Panc1 (cell line): ENCODE data around the gene PCNX2. TPM values are rescaled to one million over a fixed set of nuclear protein-coding genes. Genes with fewer than 3 reads are reported as not detected.

ENCODE experiments used
- ATAC-seq: fragments of 200-7000 bp; cut with Tn5 transposase; 2 replicates; pipeline ENCODE4 v1.9.1; 2020; ENCODE audit warnings: mild to moderate bottlenecking, moderate library complexity
- BruUV-seq: library from RNA; stranded (reverse); fragments of 400-500 nt; replicated peaks from 2 replicates; lab custom pipeline; 2021; lab: Mats Ljungman, UMichigan
- CTCF ChIA-PET: fragments of 300-600 bp; sonication (Branson Sonifier 250); formaldehyde crosslinking; loops from one replicate; lab custom pipeline; 2022; ENCODE audit warnings: antibody characterized with exemption; lab: Charles Lee
- POLR2A ChIA-PET: fragments of 300-600 bp; sonication (Branson Sonifier 250); formaldehyde crosslinking; loops from one replicate; lab custom pipeline; 2022; ENCODE audit warnings: antibody characterized with exemption; lab: Charles Lee
- DNase-seq: peaks from one replicate; pipeline ENCODE4 v3.0.0-alpha.2; 2010; ENCODE audit warnings: low read depth, low spot score
- H3K27ac ChIP-seq: 2 replicates; pipeline ENCODE4 v1.5.1; 2011; ENCODE audit warnings: mild to moderate bottlenecking, low read length, inconsistent platforms
- H3K27me3 ChIP-seq: fragments of 200-500 bp; sonication (Bioruptor generic); 2 replicates; pipeline ENCODE4 v1.6.0; 2014; ENCODE audit warnings: low read length, inconsistent platforms; ENCODE audit not compliant: control insufficient read depth, insufficient read depth
- H3K36me3 ChIP-seq: fragments of 200-500 bp; sonication (Bioruptor generic); 2 replicates; pipeline ENCODE4 v1.5.1; 2014; ENCODE audit warnings: inconsistent platforms, mild to moderate bottlenecking, low read length, moderate library complexity; ENCODE audit not compliant: control insufficient read depth, insufficient read depth
- H3K4me1 ChIP-seq: 2 replicates; pipeline ENCODE4 v1.5.1; 2011; ENCODE audit warnings: inconsistent platforms, mild to moderate bottlenecking, low read length, moderate library complexity; ENCODE audit not compliant: control insufficient read depth, insufficient read depth
- H3K4me3 ChIP-seq, 2 experiments: 2 replicates each; pipeline ENCODE4 v1.5.1; 2011 to 2012; ENCODE audit warnings: low read depth in 2 of 2, low read length in 2 of 2, mild to moderate bottlenecking in 2 of 2, inconsistent platforms in 1 of 2, moderate library complexity in 1 of 2
- H3K9me3 ChIP-seq: fragments of 200-500 bp; sonication (Bioruptor generic); 2 replicates; pipeline ENCODE4 v1.5.1; 2014; ENCODE audit warnings: low read depth, mild to moderate bottlenecking, inconsistent platforms, low read length, moderate library complexity; ENCODE audit not compliant: control insufficient read depth, insufficient read depth
- CTCF ChIP-seq: fragments of 450-650 bp; IDR thresholded peaks from 2 replicates; pipeline ENCODE4 v1.5.1; 2017; ENCODE audit warnings: mild to moderate bottlenecking
- POLR2AphosphoS5 ChIP-seq: IDR thresholded peaks from 2 replicates; pipeline ENCODE4 v1.6.1; 2012; ENCODE audit warnings: mild to moderate bottlenecking, low read depth, low read length, moderate library complexity
- REST ChIP-seq, 2 experiments: IDR thresholded peaks; 2 replicates each; pipeline ENCODE4 v1.6.1; 2011 to 2012; ENCODE audit warnings: low read depth in 2 of 2, control low read depth in 1 of 2, low read length in 1 of 2, mild to moderate bottlenecking in 1 of 2, moderate library complexity in 1 of 2; ENCODE audit not compliant: insufficient read depth in 1 of 2
- SIN3A ChIP-seq: IDR thresholded peaks from 2 replicates; pipeline ENCODE4 v1.6.1; 2012; ENCODE audit warnings: low read depth, mild to moderate bottlenecking, low read length, moderate library complexity, borderline replicate concordance; ENCODE audit not compliant: insufficient read depth
- TCF7L2 ChIP-seq: IDR thresholded peaks from 2 replicates; pipeline ENCODE4 v1.6.1; 2011; ENCODE audit warnings: mild to moderate bottlenecking, low read depth, low read length, inconsistent platforms
- in situ Hi-C: cut with HindIII; loops from 2 replicates; pipeline ENCODE4 v1.10.0; 2016; ENCODE audit warnings: low sequenced_read_pairs, low pct_unique_long_range_greater_than_20kb
- intact Hi-C: fragments of 100-400 bp; cut with micrococcal nuclease; formaldehyde crosslinking; loops from one replicate; pipeline ENCODE4 v1.10.0; 2022; ENCODE audit not compliant: unreplicated experiment
- total RNA-seq: library from RNA; stranded (reverse); gene quantifications from one replicate; pipeline ENCODE4 v1.2.1, GENCODE V29; 2021; ENCODE audit not compliant: unreplicated experiment

The PCNX2 gene
- total RNA-seq, 1 experiment from 2014 or later: 2.6 TPM

GRCh38 chr1:233331676-233332519 lies 36.4 kb upstream of the PCNX2 start:
- TF ChIP-seq TCF7L2: no peak
- TF ChIP-seq CTCF: no peak
- TF ChIP-seq POLR2AphosphoS5: no peak
- TF ChIP-seq SIN3A: no peak
- in situ Hi-C loops (no loop called here), intact Hi-C loops (no loop called here)
- TSS peak; percentile 47 for BruUV-seq
- no peaks in the 10 kb centered on the region; the same call in none of the 2 replicates for H3K4me1 ChIP-seq
- H3K27me3 ChIP-seq: peaks cover 2% of the 10 kb centered on the region
- peaks cover 4% of the 10 kb centered on the region; the same call in 1 of the 2 replicates for H3K36me3 ChIP-seq
- H3K27ac ChIP-seq: no peak overlapping the region
- ATAC-seq: no peak
- H3K4me3 ChIP-seq: no peak overlapping the region
- CTCF ChIA-PET: no interaction called here
- no peaks in the 10 kb centered on the region for H3K9me3 ChIP-seq
- POLR2A ChIA-PET: interaction anchor here (0.6 kb wide), 1 partner anchor 672 kb away, joined by 3 read pairs; no protein-coding TSS in a partner anchor
- no peak for DNase-seq

DNA sequence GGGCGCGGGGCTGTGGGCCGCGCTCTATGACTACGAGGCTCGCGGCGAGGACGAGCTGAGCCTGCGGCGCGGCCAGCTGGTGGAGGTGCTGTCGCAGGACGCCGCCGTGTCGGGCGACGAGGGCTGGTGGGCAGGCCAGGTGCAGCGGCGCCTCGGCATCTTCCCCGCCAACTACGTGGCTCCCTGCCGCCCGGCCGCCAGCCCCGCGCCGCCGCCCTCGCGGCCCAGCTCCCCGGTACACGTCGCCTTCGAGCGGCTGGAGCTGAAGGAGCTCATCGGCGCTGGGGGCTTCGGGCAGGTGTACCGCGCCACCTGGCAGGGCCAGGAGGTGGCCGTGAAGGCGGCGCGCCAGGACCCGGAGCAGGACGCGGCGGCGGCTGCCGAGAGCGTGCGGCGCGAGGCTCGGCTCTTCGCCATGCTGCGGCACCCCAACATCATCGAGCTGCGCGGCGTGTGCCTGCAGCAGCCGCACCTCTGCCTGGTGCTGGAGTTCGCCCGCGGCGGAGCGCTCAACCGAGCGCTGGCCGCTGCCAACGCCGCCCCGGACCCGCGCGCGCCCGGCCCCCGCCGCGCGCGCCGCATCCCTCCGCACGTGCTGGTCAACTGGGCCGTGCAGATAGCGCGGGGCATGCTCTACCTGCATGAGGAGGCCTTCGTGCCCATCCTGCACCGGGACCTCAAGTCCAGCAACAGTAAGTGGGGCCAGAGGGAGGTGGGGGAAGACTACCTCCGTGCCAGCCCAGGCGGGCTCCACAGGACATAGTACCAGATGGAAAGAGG lies 32.8 kb upstream of the PCNX2 start:
- no peak overlapping the region for H3K27ac ChIP-seq
- peak overlapping the region; percentile 49 to 55 for H3K4me3 ChIP-seq
- peaks cover 7% of the 10 kb centered on the region for H3K27me3 ChIP-seq
- H3K4me1 ChIP-seq: peaks cover 3% of the 10 kb centered on the region
- CTCF ChIA-PET: no interaction called here
- no peaks in the 10 kb centered on the region for H3K9me3 ChIP-seq
- H3K36me3 ChIP-seq: peaks cover 4% of the 10 kb centered on the region; the same call in 1 of the 2 replicates
- BruUV-seq: no TSS peak
- in situ Hi-C loops (no loop called here), intact Hi-C loops (no loop called here)
- DNase-seq (no peak), ATAC-seq (peak; percentile 54)
- no peak for TF ChIP-seq REST (IDR thresholded peaks at IDR 0.05; ENCODE audit: insufficient read depth in 1 of 2, low read depth in 2 of 2, low read length in 1 of 2)
- TF ChIP-seq TCF7L2: no peak
- no peak for TF ChIP-seq CTCF
- TF ChIP-seq SIN3A: no peak
- TF ChIP-seq POLR2AphosphoS5: no peak
- POLR2A ChIA-PET: no interaction called here
